GM12875 (cell line): ENCODE data around the gene UNG.

Source experiments
- H3K4me3 ChIP-seq: one replicate; pipeline ENCODE4 v1.5.1; 2011; ENCODE audit warnings: low read depth, low read length, control low read depth
- TF ChIP-seq, protein P1 (sequence below): IDR thresholded peaks from 2 replicates; pipeline ENCODE4 v1.5.1; 2011; ENCODE audit warnings: low read depth, mild to moderate bottlenecking, control low read depth, inconsistent platforms, low read length, moderate library complexity, borderline replicate concordance; ENCODE audit not compliant: insufficient read depth

The UNG gene

DNA sequence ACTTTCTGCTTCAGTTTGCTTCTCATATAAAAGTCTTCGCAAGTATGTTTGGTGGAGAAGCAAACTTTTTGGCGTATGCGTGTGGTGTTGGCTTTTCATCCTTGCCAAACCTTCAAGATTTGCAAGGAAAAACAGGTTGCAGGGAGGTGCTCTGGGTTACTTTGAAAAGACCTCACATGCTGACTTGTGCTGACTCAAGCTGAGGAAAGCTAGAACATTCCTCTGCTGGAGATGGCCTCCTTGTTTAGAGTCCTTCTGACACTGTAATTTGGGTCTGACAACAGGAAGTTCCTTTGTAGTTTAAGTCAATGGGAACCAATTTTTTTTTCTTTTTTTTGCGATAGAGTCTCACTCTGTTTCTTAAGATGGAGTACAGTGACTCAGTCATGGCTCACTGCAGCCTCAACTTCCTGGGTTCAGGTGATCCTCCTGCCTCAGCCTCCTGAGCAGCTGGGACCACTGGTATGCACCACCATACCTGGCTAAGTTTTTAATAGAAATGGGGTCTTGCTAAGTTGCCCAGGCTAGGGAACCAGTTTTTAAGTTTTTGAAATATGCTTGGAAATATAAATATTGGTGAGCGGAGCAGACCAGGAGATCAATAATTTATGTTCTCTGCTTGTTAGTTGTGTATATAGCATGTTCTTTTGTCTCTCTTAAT, 16.4 kb downstream of the UNG start:
- no peak overlapping the region for H3K4me3 ChIP-seq
- TF ChIP-seq, protein P1, sequence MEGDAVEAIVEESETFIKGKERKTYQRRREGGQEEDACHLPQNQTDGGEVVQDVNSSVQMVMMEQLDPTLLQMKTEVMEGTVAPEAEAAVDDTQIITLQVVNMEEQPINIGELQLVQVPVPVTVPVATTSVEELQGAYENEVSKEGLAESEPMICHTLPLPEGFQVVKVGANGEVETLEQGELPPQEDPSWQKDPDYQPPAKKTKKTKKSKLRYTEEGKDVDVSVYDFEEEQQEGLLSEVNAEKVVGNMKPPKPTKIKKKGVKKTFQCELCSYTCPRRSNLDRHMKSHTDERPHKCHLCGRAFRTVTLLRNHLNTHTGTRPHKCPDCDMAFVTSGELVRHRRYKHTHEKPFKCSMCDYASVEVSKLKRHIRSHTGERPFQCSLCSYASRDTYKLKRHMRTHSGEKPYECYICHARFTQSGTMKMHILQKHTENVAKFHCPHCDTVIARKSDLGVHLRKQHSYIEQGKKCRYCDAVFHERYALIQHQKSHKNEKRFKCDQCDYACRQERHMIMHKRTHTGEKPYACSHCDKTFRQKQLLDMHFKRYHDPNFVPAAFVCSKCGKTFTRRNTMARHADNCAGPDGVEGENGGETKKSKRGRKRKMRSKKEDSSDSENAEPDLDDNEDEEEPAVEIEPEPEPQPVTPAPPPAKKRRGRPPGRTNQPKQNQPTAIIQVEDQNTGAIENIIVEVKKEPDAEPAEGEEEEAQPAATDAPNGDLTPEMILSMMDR = no peak

DNA sequence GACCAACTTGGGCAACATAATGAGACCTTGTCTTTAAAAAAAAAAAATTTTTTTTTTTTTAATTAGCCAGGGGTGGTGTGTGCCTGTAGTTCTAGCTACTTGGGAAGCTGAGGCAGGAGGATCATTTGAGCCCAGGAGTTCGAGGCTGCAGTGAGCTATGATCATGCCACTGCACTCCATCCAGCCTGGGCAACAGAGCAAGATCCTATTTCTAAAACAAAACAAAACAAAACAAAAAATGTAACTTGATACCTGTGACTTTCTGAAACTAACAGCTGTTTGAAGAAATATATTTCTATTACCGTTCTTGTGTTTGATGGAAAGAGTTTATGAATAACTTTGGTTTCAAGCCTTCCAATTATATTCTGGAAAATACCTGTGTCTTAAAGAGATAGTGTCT, 17.2 kb downstream of the UNG start:
- no peak overlapping the region for H3K4me3 ChIP-seq
- TF ChIP-seq, protein P1 = no peak

DNA sequence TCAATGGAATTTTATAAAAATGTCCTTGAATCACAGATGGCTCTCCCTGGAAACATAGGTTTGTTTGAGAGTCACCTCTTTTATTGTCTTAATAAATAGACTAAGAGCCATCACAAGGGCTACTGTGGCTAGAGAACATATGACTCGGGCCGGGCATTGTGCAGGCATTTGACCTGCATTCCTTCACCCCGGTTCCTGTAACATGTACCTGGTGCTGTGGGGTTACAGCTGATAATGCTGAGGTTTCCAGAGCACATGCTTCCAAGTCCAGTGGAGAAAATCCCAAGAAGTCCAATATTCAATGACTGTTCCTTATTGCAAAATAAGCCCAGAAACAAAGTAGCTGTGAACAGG, 18.0 kb downstream of the UNG start:
- TF ChIP-seq, protein P1 = no peak
- H3K4me3 ChIP-seq = no peak overlapping the region

DNA sequence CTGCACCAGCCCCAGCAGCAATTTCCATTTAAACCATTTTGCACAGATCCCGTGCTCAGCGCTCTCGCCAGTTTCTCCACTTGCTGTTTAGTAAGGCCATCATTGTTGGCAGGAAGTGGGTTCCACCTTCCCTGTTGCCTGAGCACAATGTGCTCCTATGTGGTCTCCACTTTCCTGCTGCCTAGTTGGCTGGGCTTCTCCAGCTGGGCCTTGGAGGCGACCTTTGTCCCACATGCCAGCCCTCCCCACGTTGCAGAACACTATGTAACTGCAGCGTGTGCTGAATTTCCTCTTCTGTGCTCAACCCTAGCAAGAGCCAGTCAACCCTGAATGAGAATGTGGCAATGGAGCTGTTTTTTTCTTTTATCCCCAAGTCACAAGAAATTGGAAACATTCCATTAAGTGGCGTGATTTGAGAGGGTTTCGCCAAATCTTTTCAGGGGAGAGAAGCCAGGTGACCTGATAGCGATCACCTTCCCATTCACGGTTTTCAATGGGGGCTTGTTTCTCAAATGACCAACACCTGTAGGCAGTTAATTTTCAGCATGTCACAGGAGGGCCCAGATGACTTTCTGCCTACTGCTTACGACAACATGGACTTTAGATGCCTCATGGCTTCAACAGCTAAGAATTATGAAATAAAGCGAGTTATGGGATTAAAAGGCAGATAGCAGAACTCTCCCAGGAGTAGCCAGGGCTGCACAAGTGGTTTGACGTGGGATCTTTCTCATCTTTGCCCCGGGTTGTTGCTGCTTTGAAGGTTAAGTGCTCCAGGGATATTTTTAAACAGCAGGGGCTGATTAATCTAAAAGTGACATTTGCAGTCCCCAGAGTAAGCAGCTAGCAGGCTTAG, 18.6 kb downstream of the UNG start, which contains the start of gene ACACB:
Gene ACACB (plus strand): TSS at position 830 of the 853 bp plus-strand sequence. CDS start 22,819 bp downstream, outside the sequence.
- TF ChIP-seq, protein P1 = no peak
- H3K4me3 ChIP-seq = no peak within 1 kb of the TSS

DNA sequence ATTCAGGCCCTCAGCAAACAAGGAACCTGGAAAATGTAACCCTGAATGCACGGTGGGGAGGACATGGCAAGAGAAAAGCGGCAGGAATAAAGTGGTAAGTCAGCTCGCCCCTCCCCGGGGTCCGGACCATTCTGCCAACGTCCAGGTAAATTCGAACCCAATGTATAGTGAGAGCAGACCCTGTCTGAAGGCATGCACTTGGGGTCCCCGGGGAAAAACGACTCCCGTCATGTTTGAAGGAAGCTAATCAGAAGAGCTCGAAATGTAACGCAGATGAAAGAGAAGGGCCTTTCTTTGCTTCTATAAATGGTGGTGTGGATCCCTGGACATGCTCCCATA, 19.2 kb downstream of the UNG start:
- TF ChIP-seq, protein P1 = no peak
- no peak overlapping the region for H3K4me3 ChIP-seq

DNA sequence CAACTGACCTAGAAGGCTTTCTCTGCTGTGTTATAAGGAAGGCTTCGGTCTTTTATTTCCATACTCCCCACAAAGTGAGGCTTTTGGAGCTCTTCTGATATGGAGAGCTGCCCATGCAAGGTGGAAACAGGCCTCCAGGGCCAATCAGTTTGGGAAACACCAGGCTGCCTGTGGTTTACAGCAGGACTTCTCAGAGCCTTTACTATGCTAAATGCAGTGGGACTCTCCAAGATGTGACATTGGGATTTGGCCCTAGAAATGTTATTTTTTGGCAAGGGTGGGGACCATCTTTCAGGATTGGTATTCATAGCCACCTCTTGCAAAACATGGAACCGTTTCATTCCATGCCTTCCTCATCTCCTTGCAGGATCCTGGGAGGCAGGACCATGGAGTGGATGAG, 22.7 kb downstream of the UNG start:
- TF ChIP-seq, protein P1 = no peak
- H3K4me3 ChIP-seq = no peak overlapping the region

DNA sequence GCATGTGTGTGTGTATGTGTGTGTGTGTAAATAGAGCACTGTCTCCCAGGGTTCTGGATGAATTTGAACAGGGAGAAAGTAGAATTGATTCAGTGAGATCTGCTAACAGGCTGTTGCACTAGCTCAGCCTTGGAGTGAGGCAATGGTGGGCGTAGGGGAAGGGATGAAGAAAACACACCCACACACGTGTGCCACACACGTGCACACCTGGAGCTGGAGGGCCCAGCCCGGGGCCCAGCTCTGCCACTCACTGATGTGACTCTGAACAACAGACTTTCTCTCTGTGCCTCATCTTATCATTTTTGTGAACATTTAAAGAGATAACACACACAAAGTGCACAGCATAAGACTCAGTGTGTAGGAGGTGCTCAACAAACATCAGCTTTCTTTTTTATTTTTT, 23.2 kb downstream of the UNG start:
- TF ChIP-seq, protein P1 = no peak
- H3K4me3 ChIP-seq = no peak overlapping the region
